ENCODE measurements around the gene TSPAN32.

TSPAN32 gene, protein sequence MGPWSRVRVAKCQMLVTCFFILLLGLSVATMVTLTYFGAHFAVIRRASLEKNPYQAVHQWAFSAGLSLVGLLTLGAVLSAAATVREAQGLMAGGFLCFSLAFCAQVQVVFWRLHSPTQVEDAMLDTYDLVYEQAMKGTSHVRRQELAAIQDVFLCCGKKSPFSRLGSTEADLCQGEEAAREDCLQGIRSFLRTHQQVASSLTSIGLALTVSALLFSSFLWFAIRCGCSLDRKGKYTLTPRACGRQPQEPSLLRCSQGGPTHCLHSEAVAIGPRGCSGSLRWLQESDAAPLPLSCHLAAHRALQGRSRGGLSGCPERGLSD

DNA sequence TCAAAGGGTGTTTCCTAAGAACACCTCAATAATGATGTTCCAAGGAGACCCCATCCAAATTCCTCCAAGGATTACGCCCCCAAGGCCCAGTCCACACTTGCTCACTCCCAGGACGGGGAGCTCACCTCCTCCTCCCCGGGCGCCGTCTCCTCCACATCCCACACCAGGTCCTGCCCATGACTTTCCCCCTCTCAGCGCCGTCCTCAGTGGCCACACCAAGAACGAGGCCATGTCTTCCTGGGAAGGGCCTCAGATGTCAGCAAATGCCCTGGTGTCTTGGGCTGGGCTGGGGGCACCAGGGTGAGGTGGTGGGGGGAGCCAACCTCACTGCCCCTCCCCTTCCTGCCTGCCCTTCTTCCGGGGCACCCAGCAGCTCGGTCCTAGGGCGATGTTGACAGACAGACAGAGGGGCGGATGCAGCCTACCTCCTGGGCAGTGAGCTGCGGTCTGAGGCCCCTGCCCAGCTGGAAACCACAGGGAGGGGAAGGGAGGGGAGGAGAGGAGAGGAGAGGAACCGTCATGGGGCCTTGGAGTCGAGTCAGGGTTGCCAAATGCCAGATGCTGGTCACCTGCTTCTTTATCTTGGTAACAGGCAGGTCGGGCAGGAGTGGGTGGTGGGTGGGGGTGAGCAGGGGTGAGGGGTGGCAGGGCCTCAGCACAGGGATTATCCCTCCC lies at the start of gene TSPAN32, which contains the start of gene C11orf21:
Gene TSPAN32 (plus strand): TSS at position 383 of the 675 bp plus-strand sequence. CDS start 137 bp downstream, at position 520.
Gene C11orf21 (minus strand): TSS at position 288 of the 675 bp plus-strand sequence. CDS start 110 bp downstream, at position 178.
- DNase-seq = no peak

DNA sequence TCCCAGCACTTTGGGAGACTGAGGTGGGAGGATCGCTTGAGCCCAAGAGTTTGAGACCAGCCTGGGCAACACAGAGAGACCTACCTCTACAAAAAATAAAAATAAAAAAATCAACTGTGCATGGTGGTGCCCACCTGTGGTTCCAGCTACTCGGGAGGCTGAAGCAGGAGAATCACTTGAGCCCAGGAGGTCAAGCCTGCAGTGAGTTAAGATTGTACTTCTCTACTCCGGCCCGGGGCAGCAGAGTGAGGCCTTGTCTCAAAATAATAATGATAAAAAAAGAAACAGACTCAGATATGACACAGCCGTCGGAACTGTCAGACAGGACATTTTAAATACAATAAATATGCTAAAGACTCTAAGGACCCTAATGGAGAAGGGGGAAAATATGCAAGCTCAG lies 49.8 kb upstream of the TSPAN32 start:
- DNase-seq = no peak

DNA sequence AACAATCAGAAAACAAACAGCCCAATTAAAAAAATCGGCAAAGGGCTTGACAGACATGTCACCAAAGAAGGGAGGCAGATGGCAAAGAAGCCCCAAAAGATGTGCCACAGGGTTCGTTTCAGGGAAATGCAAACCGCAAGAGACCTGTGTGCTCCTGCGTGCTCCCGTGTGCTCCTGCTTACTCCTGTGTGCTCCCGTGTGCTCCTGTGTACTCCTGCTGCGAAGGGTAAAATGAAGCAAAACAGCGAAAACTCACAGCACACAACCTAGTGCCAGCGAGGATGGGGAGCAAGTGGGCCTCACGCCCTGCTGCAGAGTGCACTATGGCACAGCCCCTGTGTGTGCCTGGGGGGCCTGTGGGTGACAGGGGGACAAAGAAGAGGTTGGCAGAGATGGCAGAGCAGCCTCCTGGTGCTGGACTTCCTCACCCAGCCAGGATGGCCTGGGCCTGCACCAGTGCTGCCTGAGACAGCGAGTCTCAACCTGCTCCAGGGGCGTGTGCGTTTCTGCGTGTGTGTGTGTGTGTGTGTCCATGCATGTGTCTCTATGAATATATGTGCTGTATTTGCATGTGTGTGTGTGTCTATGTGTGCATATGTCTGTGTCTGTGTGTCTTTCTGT lies 45.4 kb upstream of the TSPAN32 start:
- DNase-seq = no peak

DNA sequence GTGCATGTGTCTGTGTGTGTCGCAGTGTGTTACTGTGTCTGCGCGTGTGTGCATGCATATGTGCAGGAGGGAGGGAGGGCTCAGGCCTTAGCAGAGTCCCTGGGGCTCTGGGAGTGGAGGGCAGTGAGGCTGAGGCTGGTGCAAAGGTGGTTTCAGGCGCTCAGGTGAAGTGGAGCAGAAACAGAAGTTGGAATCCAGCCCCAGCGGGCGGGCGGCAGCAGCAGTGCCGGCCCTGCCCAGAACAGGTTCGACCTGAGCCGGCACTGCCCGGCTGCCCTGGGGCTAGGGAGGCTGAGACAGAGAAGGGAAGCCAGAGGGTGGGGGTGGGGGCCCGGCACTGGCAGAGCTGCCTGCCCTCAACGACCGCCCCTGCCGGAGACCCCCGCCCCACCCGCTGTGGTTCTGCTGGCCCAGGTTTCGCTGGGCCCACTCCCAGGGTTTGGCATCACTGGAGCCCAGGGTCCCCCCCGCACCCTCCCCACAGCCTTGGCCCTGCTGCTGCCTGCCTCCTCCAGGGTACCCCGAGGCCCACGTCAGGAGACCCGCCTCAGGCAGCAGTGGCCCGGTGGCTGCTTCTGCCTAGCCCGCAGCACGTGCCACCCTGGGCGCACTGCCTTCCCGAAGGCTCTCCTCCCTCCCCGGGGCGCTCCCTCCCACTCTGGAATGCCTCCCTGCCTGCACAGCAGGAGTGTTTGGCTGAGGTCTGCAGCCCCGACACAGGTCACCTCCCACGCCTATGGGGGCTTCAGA lies 44.7 kb upstream of the TSPAN32 start:
- no peak for DNase-seq

DNA sequence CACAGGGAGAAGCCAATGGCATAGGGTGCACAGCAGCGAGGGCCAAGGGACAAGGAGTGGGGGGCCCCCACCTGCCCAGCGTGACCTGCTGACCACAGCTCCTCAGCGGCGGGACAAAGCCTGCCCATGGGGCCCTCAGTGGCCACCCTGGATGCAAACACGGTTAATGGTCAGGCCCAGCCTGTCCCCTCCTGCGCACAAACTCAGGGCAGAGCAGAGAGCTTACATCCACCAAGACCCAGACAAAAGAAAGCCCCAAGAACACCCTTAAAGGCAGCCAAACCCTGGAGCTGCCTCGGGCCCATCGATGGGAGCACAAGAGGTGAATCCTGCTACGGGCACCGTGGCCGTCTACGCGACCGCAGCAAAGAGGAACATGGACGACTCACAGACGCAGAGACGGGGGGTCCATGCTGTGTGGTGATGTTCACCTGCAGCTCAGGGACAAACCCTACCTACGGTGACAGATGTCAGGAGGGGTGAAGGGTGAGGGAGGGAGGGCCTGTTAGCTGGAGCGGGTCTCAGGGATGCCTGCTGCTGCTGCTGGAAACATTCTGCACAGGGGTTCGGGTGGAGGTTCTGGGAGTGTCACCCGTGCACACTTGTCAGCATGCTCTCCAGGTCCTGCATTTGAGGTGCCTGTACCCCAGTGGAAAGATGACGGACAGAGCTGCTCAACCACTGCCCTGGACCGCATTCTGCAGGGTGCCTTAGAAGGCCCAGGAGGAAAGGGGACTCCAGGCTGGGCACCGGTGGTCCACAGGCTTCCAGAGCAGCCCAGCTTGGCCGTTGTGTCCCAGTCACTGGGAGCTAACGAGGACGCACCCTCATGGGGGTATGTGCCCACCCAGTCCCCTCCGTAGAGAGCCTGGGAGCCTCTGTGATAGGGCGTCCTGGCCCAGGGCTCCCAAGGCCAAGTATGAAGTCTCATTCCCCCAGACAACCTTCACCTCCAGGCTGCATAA lies 43.0 kb upstream of the TSPAN32 start:
- DNase-seq = no peak

DNA sequence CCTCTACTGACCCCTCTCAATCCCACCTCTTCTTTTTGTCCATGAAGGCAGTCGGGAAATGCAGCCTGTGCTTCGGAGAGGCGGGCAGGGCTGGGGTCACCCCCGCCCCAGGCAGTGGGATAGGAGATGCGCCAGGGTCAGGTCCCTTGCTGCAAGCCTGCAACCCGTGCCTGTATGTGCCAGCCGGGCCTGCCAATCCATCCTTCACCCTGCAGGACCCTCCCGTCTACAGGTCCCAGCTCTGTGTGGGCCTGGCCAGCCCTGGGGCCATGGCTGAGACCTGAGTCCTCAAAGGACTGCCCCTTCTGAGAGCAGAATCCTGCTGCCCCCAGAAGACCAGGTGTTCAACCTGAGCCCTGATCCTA lies 42.4 kb upstream of the TSPAN32 start:
- DNase-seq = no peak

DNA sequence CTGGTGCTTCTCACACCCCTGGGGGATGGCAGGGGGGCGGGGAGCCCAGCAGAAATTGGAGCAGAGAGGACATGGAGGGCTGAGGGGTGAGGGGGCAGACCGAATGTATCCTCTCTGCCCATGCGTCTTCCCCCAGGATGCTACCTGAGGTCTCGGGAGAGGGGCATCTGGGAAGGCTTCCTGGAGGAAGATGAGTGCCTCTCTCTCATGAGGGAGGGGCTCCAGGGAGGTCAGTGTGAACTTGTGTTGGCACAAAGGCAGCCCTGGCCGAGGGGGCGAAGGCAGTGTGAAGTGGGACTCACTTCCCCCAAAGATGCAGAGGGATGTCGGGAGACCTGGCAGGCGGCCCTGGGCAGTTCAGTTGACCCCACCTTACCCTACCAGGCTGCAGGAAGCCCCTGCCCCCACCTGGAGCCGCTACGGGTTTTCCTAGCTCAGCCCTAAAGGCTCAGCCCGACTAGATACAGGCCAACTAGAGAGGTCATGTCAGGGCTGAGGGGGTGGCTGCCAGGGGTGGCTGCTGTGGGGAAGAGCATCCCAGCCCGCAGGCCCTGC lies 41.8 kb upstream of the TSPAN32 start:
- DNase-seq = no peak

DNA sequence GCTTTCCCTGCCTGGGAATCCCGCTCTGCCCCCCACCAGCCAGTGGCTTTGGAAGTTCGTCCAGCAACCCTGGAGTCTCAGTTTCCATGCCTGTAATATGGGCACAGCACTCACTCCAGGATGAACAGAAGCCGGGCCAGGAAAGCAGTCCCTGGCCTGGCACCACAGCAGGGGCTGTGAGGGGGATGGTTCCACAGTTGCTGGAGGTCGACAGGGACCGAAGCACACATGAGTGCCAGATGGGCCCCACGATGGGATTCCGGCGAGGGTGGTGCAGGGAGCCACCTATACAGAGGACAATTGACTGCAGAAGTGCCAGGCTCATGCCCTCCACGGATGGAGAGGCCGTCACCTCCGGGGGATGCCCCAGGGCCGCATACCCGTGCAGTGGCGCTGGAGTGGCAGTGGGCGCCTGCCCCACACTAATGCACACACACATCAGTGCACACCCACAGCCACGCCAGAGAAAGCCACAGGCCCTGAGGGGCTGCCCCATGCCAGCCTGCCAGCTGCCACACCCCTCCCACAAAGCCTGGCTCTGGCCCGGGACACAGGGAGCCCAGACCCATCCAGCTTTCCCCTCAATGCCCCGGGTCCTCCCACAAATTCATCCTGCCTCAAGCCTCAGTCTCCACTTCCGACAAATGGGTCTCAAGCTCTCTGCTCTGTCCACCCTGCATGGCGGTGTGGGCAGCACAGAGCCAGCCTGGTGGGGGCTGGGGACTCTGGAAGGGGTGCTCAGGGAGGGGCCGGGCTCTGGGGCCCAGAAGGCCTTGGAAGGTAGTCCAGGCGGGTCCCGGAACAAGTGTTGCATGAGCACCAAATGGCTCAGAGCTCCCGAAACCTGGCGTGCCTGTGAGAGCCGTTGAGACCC lies 41.1 kb upstream of the TSPAN32 start:
- no peak for DNase-seq

DNA sequence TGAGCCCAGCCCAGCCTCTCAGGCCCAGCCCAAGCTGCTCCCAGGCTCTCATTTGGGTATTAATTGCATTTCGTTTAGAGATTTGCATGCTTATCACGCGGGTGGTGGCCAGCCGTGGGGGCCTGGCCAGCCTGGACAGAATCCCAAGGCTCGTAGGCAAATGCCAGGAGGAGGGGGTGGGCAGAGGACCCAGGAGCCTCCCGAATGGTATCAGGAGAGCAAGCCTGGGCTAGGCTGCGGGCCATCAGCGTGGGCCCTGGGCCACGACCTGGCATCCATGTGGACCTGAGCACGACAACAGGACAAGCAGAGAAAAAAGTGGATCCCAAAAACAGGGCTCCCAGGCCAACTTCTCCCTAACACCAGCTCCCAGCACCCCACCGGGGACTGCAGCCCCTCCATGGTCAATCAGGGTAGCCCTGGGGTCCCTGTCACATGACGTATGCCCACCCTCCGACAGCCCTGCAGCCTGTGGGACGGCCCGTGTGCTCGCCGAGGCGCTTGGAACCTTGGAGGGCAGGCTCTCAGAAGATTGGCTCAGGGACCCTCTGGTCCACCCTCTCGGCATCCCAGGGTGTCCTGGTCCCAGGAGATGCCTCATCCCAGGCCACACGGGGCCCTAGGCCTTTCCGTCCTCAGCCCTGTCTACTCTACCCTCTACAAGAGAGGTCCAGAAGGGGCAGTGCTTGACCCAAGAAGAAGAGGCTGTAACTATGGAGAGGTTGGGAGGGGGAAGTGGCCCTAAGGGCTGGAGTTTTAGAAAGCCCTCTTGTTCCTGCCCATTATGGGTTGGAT lies 40.2 kb upstream of the TSPAN32 start:
- DNase-seq = no peak

DNA sequence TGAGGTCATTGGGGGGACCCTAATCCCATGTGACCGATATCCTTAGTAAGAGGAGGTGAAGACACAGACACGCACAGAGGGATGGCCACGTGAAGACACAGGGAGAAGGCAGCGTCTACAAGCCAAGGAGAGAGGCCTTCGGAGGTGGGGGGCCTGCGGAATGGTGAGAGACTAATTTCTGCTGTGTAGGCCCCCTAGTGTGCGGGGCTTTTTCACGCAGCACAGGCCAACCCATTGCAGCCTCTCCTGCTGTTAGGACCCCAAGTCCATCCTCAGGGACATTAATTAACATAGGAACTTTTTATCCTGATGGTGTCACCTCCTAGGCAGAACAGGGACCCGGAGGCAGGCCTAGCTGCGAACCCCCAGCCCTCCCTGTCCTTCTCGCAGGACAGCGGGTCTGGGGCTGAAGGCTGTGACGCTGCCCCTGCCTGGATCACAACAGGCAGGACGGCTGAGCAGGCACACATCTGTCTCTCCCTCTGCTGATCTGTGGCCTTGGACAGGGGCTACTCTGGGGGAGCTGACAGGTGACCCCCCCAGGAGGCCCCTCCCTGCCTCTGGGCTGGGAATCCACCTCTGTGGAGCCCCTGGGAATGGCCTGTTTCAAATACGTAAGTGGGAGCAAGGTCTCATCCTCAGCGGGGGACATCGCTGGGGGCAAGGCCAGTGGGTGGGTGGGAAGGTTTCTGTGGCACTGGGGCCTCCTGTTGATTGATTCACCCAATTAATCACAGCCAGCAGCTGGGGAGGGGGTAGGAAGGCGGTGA lies 39.3 kb upstream of the TSPAN32 start:
- no peak for DNase-seq

DNA sequence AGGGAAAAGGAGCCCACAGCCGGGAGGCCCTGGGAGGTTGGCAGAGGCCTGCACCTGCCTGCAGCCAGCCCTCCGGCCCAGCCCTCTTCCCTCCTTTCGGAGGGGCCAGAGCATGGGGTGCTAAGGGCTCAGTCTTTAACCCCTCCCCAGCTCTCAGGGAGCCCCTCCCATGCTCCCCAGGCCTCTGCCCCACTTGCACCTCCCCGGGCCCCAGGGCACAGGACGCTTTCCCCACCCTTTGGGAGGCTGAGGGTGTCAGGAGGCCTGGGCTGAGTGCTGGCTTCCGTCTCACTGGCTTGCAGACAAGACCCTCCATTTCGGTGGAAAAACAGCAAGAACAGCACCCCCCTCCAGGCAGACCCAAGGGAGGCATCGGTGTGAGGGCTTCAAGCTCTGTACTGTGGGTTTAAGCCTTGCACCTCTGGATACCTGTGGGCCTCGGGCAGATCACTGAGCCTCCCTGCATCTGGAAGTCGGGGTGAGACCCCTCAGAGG lies 38.7 kb upstream of the TSPAN32 start:
- no peak for DNase-seq

DNA sequence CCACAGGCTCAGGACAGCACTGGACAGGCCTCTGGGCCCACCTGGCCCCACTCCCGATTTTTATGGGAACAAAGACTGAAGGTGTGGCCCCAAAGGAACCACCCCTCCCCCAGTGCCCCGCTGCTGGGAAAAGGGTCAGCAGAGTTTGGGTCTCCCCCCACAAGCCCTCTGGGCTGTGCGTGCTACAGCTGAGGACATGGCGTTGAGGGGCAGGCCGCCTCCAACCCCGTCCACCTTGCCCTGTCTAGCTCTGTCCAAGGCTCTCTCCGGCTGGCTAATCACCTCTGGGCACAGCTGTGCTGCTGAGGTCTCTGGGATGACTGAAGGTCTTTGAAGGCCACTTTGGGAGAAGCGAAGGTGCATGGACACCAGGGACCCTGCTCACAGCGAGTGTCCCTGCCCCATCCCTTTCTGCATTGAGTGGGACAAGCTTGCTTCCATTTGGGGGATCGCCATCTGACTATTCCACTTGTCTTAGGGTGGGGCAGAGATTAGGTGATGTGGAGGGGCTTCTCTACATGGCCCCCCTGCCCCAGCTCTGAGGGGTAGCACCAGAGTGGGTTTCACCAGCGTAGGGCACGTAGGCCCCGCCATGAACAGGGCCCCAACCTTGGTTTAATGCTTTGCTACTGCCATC lies 38.0 kb upstream of the TSPAN32 start:
- no peak for DNase-seq

DNA sequence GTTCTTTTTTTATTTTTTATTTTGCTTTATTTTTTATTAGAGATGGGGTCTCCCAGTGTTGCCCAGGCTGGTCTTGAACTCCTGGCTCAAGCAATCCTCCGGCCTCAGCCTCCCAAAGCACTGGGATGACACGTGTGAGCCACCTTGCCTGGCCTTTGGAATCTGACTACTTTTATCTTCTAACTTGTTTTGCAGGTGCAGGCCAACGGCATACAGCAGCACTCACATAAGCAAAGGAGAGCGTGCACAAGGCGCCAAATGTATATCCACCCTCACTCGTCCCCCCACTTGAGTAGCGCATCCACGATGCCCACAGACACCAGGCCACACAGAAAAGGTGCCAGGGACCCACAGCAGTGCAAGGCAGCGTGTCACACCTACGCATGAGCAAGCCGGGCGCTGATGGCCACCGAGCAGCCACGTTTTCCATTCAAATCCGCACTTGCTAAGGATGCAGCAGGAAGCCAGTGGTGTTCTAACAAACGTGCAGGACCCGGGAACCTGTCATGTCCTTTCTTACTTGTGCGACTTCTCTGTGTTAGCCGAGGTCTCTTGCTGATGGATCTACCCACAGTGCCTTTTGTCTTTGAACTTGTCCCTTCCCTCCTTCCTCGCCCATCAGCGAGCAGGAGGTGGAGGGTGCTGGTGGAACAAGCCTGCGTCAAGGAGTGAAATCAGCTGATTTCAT lies 37.3 kb upstream of the TSPAN32 start:
- no peak for DNase-seq

DNA sequence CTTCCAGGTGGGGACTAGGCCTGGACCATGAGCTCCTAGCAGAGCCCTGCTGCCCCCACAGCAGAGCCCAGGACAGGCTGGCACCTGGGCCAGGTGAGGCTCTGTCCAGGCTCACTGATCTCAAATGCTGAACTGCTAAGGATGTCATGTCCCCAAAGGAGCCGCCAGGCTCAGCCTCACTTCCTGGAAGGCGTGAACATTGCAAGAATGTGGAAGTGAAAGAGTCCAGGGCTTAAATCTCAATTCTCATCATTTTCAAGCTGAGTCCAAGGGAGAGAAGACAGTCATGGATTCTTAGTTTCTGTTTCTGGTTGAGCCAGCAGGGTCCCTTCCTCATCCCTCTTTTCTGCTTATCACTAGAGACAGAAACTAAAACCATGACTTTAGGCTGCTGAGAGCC lies 36.4 kb upstream of the TSPAN32 start:
- no peak for DNase-seq

DNA sequence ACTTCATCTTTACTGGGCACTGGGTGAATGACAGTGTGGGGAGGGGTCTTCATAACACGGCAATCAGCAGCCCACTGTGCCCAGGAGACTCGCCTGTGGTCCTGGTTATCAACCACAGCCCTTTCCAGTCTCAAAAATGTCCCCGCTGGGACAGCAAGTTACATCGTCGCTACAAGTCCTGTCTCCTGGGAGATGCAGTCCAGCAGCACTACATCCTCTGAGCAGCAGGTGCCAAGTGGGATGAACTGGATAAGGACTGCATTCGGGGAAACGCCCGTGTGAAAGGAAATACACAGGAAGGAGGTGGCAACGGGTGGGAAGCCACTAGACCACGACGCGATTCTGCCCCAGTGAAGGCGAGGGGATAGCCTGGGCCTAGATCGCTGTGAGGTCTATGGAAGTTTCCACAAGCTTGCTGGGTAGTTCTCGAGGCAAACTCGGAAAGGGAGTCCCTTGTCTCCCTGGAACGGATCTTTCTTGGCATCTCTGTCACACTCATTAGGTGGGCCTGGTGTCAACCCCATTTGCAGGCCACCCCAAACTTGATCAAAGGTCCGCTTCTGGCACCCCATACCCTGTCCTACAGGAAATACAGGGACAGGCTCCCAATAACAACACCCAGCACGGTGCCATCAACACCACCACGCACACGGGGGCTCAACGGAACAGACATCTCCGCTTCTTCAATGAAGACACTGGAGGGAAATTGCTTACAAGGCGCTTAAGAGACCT lies 35.8 kb upstream of the TSPAN32 start:
- no peak for DNase-seq

DNA sequence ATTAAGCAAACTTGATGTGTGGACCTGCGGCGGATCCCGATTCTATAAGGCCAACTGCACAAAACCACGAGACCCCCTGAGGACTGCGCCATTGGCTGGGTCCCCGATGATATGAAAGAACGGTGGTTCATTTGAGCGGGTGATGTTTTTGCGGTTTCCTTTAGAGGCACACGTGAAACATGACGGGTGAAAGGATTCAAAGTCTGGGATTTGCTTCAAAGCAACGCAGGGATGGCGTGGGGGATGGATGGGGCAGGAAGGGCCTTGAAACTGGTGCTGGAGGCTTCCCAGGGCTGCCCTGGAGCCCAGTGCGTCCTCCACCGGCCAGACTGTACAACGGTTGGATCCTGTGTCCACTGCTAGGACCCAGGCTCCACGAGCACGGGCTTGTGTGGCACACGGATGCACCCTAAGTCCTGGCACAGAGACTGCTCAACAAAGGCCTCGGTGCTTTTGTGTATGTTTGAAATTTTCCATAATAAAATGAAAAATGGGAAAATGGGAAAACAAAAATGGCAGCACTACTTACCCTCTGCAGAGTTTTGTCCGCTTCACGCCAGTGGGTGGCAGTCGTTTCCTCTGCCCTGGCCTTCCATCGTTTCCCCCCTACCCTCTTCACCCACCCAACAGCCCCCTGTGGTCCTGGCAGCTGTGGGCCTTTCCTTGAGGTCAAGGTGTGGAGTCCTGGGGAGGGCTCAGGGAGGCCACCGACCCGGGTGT lies 35.1 kb upstream of the TSPAN32 start:
- no peak for DNase-seq
